Measurements from ENCODE around the gene PNCK. TPM values are rescaled to one million over a fixed set of nuclear protein-coding genes. Genes with fewer than 3 reads are reported as not detected.

Gene PNCK
- total and polyA plus RNA-seq, 2 experiments from 2014 or later, result 3.5 to 11.9 TPM

GRCh38 chrX:153633048-153633447, 40.6 kb downstream of the PNCK start:
- Histone ChIP-seq H3K36me3 (ENCODE audit: insufficient read depth) (no peaks in the 10 kb centered on the region), H3F3A (replicated peaks; ENCODE audit: low read depth) (no peaks in the 10 kb centered on the region), H3K4me2 (no peak overlapping the region), H2AFZ (no peak overlapping the region), H3K4me3 (no peak overlapping the region), H3K9me2 (ENCODE audit: insufficient read depth) (no peaks in the 10 kb centered on the region), H3K27ac (ENCODE audit: low read depth) (no peak overlapping the region), H4K20me1 (replicated peaks; ENCODE audit: insufficient read depth) (no peaks in the 10 kb centered on the region), H3K79me2 (replicated peaks; ENCODE audit: insufficient read depth) (no peaks in the 10 kb centered on the region), H3K27me3 (ENCODE audit: insufficient read depth) (no peaks in the 10 kb centered on the region), H3K4me1 (ENCODE audit: insufficient read depth) (no peaks in the 10 kb centered on the region)
- ATAC-seq, result no peak
- H3K36me3 Mint-ChIP-seq (ENCODE audit: low read depth), result no peaks in the 10 kb centered on the region
- H3K27ac Mint-ChIP-seq, result no peak overlapping the region
- DNase-seq (ENCODE audit: low spot score), result no peak
- no peaks in the 10 kb centered on the region for H3K4me1 Mint-ChIP-seq
- TF ChIP-seq ZNF114 (CRISPR knock-in tag; IDR thresholded peaks at IDR 0.05) (no peak), ETS1 (IDR thresholded peaks at IDR 0.05) (no peak), CREB1 (CRISPR knock-in tag; IDR thresholded peaks at IDR 0.05; ENCODE audit: low read depth) (no peak), ZNF331 (CRISPR knock-in tag; IDR thresholded peaks at IDR 0.05; ENCODE audit: low read depth) (no peak), ZNF462 (CRISPR knock-in tag; IDR thresholded peaks at IDR 0.05) (no peak), EZH2 (IDR thresholded peaks at IDR 0.05; ENCODE audit: low read depth, unreplicated experiment) (no peak), JUNB (IDR thresholded peaks at IDR 0.05; ENCODE audit: unreplicated experiment) (no peak), CTCF (conservative IDR thresholded peaks at IDR 0.05; ENCODE audit: low read depth in 2 of 2) (no peak), REST (IDR thresholded peaks at IDR 0.05; ENCODE audit: unreplicated experiment) (no peak), POLR2AphosphoS5 (IDR thresholded peaks at IDR 0.05; ENCODE audit: low read depth) (no peak), NANOG (IDR thresholded peaks at IDR 0.05; ENCODE audit: borderline replicate concordance) (no peak), EZH2phosphoT487 (IDR thresholded peaks at IDR 0.05; ENCODE audit: unreplicated experiment) (no peak), STAT1 (IDR thresholded peaks at IDR 0.05; ENCODE audit: unreplicated experiment) (no peak)
- H3K9me3 Mint-ChIP-seq, result no peaks in the 10 kb centered on the region
- peaks cover 1% of the 10 kb centered on the region for H3K27me3 Mint-ChIP-seq (ENCODE audit: insufficient read depth, low read depth, poor library complexity)
- no peak overlapping the region for H3K4me3 Mint-ChIP-seq

All from GM23338 (cell line).